ES-I3 (cell line): ENCODE data around the gene WSCD2.
"Not testable (repeated sequence)": the region's sequence is repeated elsewhere in the genome, so short reads cannot be mapped to it uniquely, and the experiment has no call there.

Experiments
- H3K36me3 ChIP-seq: 2 replicates; pipeline ENCODE4 v1.6.1; 2013; ENCODE audit warnings: mild to moderate bottlenecking, low read length, control low read depth, moderate library complexity; ENCODE audit not compliant: insufficient read depth
- H3K4me1 ChIP-seq: 2 replicates; pipeline ENCODE4 v1.6.1; 2013; ENCODE audit warnings: mild to moderate bottlenecking, control low read depth, low read length; ENCODE audit not compliant: insufficient read depth
- H3K9ac ChIP-seq: 2 replicates; pipeline ENCODE4 v1.6.1; 2013; ENCODE audit warnings: low read depth, mild to moderate bottlenecking, low read length, moderate library complexity
- H3K9me3 ChIP-seq: 2 replicates; pipeline ENCODE4 v1.6.1; 2013; ENCODE audit warnings: mild to moderate bottlenecking, low read length, moderate library complexity; ENCODE audit not compliant: control insufficient read depth, insufficient read depth

The WSCD2 gene

DNA sequence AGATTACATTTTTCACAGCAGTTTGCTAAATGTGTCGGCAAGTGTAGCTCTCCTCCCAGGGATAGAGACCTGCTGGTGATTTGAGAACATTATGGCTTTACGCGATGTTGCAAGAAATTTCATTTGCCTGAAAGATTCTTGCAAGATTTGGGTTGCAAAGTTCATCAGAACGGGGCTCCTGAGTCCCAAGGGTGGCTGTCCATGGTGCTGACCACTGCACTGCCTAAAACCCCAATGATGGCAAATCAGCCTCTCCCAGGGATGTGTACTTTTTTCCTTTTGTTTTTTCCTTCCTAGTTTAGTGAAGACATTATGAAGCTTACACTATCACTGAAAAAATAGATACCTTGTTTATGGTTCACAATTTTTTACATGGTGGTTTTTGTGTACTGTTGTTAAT is 85.4 kb downstream of the WSCD2 start:
- Histone ChIP-seq H3K36me3 (no peaks in the 10 kb centered on the region), H3K4me1 (peaks cover 7% of the 10 kb centered on the region; the same call in 1 of the 2 replicates), H3K9ac (no peak overlapping the region), H3K9me3 (no peaks in the 10 kb centered on the region)

DNA sequence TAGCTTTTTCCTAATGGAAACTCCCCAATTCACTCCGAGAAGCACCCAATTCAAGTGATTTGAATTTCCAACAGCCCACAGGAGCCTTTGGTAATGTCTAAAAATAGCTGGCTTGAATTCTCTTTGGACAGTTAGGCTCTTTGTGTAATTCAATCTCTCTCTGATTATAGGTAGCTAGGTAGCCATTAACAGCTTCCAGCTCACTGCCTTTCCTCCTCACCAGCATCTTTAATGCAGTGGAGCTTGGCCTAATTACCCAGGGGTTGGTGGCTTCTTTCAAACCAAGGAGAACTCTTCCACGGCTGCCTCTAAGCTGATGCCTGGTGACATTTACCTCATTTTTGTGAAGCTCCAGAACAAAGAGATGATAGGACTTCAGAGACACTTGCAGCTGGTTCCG is 86.4 kb downstream of the WSCD2 start:
- H3K9me3 ChIP-seq, result no peaks in the 10 kb centered on the region
- H3K4me1 ChIP-seq, result peaks cover 7% of the 10 kb centered on the region; the same call in 1 of the 2 replicates
- H3K9ac ChIP-seq, result no peak overlapping the region
- no peaks in the 10 kb centered on the region for H3K36me3 ChIP-seq

DNA sequence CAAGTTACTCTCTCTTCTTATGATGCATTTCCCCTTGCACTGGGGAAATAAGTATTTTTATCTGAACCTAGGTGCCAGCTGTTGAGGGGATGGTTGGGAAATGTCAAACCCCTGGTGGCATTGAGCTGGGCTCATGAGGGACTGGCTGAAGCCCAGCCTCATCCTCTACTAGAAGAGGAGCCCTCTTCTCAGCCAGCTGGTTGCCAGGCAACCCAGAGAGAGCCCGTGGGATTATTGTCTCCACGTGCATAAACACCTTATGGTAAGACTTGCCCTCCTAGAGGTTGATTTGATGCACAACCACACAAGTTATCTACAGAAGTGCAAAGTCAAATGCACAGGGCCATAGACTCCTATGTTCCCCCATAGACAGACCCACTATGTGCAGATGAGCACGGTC is 89.8 kb downstream of the WSCD2 start:
- H3K9ac ChIP-seq, result no peak overlapping the region
- peaks cover 8% of the 10 kb centered on the region for H3K4me1 ChIP-seq
- H3K36me3 ChIP-seq, result no peaks in the 10 kb centered on the region
- H3K9me3 ChIP-seq, result no peaks in the 10 kb centered on the region

DNA sequence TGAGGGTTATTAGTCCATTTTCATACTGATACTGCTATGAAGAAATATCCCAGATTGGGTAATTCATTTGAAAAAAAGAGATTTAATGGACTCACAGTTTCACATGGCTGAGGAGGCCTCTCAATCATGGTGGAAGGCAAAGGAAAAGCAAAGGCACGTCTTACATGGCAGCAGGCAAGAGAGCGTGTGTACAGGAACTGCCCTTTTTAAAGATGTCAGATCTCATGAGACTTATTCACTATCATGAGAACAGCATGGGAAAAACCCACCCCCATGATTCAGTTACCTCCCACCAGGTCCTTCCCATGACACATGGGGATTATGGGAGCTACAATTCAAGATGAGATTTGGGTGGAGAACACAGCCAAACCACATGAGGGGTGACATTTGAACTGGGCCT is 96.0 kb downstream of the WSCD2 start:
- not testable (repeated sequence) for H3K9ac ChIP-seq, H3K36me3 ChIP-seq, H3K9me3 ChIP-seq
- H3K4me1 ChIP-seq, result peaks cover 11% of the 10 kb centered on the region

DNA sequence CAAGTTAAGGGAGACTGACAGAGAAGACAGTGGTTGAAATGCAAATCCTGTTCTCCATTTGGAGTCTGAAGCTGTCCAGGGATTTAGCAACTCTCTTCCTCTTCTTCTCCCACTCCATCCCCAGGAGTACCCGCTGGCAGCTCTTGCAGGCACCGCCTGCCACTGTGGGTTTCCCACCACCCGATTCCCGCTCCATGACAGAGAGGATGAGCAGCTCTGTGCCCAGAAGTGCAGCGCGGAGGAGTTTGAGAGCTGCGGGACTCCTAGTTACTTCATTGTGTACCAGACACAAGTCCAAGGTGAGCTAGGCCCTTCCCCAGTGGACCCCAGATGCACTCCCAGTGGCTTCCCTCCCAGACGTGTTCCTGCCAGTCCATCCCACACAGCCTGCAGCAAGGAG is 97.8 kb downstream of the WSCD2 start:
- H3K9me3 ChIP-seq, result no peaks in the 10 kb centered on the region
- peaks cover 11% of the 10 kb centered on the region for H3K4me1 ChIP-seq
- H3K36me3 ChIP-seq, result no peaks in the 10 kb centered on the region
- H3K9ac ChIP-seq, result no peak overlapping the region

DNA sequence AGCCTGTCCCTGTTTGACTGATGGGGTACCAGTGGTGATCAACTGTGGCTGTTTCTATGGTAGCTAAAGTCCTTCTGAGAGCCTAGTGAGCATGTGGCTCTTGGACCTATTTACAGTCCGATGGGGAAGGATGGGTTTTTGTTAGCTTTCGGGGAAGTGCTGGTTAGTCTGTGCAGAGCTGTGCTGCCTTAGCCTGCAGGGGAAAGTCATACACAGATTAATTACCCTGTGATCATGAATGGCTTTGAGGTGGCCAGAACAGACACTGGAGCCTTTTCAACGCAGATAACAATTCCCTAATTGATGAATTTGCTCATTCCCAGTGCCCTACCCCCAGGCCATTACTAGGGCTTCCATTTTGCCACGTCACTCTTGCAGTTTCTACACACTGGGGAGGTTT is 99.7 kb downstream of the WSCD2 start:
- no peak overlapping the region for H3K9ac ChIP-seq
- no peaks in the 10 kb centered on the region for H3K9me3 ChIP-seq
- peaks cover 5% of the 10 kb centered on the region; the same call in 1 of the 2 replicates for H3K4me1 ChIP-seq
- no peaks in the 10 kb centered on the region for H3K36me3 ChIP-seq

DNA sequence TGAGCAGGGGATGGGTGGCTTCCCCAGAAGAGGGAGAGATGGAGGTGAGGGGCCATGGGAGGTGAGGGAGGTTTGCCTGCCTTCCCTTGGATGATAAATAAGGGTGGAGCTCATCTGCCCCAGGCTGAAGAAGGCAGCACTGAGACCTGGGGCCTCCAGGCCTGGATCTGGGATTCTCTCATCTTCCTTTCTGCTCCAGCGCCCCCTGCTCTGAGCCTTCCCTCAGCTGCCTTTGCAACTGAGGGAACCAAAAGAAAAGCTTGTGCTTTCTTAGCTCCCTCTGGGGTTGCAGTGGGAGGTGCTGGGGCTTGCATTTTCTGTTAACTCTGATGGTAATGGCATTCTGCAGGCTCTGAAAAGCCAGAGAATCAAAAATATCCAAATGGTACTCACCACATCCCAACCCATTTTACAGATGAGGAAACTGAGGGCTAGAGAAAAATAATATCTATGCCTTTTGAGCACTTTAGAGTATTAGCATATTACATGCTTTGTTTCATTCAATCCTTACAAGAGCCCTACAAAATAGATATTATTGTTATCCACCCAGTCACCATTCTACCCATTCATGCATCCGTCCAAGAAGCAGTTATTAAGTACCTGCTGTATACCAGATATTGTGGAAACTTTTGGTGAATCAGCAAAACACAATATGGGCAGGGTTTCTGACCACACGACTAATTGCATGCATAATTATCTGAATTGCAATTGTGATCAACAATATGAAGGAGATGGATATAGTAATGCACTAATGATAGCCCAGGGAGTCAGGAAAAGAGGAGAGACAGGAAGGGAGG is 102.2 kb downstream of the WSCD2 start:
- Histone ChIP-seq H3K9ac (no peak overlapping the region), H3K9me3 (no peaks in the 10 kb centered on the region), H3K36me3 (no peaks in the 10 kb centered on the region), H3K4me1 (peaks cover 19% of the 10 kb centered on the region; the same call in 1 of the 2 replicates)

DNA sequence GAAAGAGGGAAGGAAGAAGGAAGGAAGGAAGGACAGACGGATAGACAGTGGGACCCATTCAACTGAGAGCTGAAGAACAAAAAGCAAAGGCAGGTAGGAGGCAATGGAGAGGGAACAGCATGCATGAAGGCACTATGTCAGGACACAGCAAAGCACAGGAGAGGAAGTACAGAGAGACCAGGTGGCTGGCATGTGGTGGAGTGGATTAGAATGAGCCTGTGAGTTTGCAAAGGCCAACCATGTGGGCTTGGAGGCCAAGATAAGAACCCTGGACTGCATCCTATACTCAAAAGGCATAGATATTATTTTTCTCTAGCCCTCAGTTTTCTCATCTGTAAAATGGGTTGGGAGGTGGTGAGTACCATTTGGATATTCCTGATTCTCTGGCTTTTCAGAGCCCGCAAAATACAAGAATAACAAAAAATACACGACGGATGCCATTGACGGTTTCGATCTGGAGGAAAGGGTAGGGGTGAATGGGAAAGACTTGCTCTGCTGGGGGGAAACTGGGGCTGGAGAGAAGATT is 102.9 kb downstream of the WSCD2 start:
- H3K36me3 ChIP-seq, result no peaks in the 10 kb centered on the region
- H3K9me3 ChIP-seq, result no peaks in the 10 kb centered on the region
- peaks cover 25% of the 10 kb centered on the region for H3K4me1 ChIP-seq
- no peak overlapping the region for H3K9ac ChIP-seq

DNA sequence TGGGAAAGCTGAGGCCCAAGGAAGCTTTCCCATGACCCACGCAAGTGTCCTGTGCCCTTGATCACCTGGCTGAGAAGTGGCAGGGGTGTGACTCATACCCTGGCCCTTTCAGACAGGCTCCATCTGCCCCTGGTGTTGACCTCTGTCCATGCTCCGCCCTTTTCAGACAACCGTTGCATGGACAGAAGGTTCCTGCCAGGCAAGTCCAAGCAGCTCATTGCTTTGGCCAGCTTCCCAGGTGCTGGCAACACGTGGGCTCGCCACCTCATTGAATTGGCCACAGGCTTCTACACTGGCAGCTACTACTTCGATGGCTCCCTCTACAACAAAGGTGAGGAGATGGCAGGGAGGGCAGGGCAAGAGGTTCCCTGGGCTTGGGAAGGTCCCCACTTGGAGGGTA is 103.5 kb downstream of the WSCD2 start:
- Histone ChIP-seq H3K9ac (no peak overlapping the region), H3K4me1 (peaks cover 26% of the 10 kb centered on the region), H3K36me3 (no peaks in the 10 kb centered on the region), H3K9me3 (no peaks in the 10 kb centered on the region)

DNA sequence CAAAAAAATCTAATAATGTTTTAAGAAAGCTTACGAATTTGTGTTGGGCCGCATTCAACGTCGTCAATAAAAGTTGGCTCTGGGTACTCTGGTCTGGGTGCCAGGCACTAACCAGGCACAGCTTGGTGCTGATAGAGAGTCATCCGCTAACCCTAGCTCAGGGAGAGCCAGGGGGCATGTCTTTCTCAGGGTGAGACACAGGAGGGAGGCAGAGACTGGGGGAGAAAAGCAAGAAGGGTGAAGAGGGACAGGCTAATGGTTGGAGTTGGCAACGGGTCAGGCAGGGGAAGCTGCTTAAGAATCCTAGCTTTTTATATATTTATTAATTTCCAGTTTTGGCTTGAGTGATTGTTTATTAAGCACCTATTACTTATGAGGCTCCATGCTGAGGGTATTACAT is 105.1 kb downstream of the WSCD2 start:
- no peaks in the 10 kb centered on the region for H3K9me3 ChIP-seq
- no peaks in the 10 kb centered on the region for H3K36me3 ChIP-seq
- peaks cover 26% of the 10 kb centered on the region for H3K4me1 ChIP-seq
- H3K9ac ChIP-seq, result no peak overlapping the region

DNA sequence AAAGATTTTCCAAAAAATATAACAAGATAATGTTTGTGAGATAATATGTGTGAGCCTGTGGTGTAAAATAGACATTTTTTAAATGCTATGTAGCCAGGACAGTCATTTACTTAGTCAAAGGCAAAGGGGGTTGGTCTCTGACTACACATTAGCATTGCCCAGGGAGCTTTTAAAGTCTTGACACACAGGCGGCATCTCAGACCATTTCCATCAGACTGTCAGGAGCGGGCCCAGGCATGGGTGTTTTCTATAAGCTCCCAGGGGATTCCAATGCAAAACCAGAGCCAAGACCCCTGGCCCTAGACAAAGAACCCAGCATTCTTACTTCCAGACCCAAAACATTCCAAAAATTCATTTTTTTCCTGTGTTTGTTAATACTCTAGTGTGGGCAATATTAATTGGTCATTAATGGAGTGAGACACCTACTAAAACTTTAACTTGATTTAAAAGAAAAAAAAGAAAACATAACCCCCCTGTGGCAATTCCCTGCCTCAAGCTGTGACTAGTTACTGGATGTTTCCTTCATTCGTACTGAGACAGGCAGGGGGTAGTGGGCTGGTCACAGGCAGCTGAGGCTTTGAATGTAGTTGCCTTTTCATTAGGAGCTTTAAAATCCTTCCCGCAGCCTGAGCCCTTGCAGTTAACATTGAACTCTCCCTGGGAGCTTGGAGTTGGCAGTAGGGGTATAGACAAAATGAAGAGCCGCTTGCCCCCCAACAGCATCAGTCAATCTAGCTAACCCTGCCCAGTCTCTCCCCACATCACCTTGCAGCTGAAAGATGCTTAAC is 106.3 kb downstream of the WSCD2 start:
- H3K9ac ChIP-seq, result no peak overlapping the region
- peaks cover 26% of the 10 kb centered on the region for H3K4me1 ChIP-seq
- H3K9me3 ChIP-seq, result no peaks in the 10 kb centered on the region
- H3K36me3 ChIP-seq, result no peaks in the 10 kb centered on the region

DNA sequence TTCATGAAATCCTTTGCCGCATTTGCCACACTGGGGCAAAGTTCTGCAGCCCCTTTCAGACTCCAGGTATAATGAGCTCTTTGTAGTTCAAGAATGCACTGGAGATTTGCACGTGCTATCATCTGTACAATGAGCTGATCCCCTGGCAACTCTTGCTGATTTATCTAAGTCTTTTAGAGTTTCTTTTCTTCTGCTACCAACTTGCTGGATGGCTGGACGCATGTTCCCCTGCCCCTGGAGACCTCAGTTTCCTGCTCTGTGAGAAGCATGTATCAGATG is 106.8 kb downstream of the WSCD2 start:
- Histone ChIP-seq H3K9ac (no peak overlapping the region), H3K4me1 (peaks cover 26% of the 10 kb centered on the region), H3K9me3 (no peaks in the 10 kb centered on the region), H3K36me3 (no peaks in the 10 kb centered on the region)

DNA sequence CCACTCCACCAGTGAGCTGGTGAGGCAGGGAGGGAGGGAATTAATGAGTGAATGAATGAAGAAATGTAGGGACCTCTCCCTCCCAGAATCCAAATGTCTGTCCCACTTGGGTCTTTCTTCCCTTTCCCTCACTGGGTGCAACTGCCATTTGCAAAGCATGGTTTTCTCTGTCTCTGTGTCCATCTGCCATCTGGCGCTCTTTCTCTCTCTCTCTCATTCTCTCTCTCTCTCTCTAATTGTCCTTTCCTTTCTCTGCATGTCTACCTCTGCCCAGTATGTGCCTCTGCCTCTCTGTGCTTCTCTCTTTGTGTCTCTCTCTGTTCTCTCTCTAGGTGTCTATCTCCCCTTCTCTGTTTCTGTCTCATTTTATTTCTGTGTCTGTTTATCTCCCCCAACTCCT is 107.3 kb downstream of the WSCD2 start:
- no peak overlapping the region for H3K9ac ChIP-seq
- no peaks in the 10 kb centered on the region for H3K9me3 ChIP-seq
- H3K36me3 ChIP-seq, result no peaks in the 10 kb centered on the region
- H3K4me1 ChIP-seq, result peaks cover 26% of the 10 kb centered on the region

DNA sequence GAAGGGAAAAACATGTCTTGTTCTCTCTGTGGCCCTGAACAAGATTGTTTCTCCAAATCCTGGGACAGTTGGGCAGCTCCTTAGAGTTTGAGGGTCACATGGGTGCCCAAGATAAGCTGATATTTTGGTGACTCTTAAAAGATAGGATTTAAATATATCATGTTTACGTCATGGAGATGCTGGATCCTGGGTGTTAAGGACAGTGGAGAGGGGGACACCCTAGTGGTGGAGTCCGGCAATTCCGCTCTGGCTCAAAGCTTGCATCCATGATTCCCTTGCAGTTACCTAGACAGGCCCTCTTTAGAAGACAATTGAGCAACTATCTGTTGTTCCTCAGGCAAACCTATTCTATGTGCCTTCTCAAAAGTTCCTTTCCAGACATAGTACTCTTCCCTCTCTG is 108.2 kb downstream of the WSCD2 start:
- peaks cover 31% of the 10 kb centered on the region for H3K4me1 ChIP-seq
- no peaks in the 10 kb centered on the region for H3K9me3 ChIP-seq
- no peak overlapping the region for H3K9ac ChIP-seq
- H3K36me3 ChIP-seq, result no peaks in the 10 kb centered on the region

DNA sequence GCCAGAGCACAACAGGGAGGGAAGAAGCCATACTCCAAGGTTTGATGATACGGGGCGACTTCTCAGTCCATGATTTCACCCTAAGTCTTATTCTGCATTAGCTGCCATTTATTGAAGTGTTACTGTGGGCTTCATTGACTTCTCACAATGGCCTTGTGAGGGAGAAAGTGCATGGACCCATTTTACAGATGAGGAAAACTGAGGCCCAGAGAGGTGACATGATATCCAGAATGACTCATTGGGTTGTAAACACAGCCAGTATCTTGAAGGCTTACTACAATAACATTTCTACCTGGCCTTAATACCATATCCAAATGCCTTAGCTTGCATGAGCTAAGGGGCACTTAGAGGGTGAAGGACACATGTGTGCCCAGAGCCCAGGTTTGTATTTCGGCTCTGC is 109.4 kb downstream of the WSCD2 start:
- Histone ChIP-seq H3K36me3 (no peaks in the 10 kb centered on the region), H3K4me1 (peaks cover 38% of the 10 kb centered on the region), H3K9me3 (no peaks in the 10 kb centered on the region), H3K9ac (no peak overlapping the region)
